T-helper 1 cell (primary cell): Measurements from ENCODE around the gene SEL1L2.
"Not testable (repeated sequence)": the region's sequence is repeated elsewhere in the genome, so short reads cannot be mapped to it uniquely, and the experiment has no call there.

Experiments used
- DNase-seq, 5 donors: peaks; one replicate each; pipeline ENCODE4 v3.0.0-alpha.2; 2012 to 2020
- total RNA-seq, 4 donors: gene quantifications; one replicate each; lab custom pipeline; 2026; lab: John Stamatoyannopoulos, UW

Gene SEL1L2, protein sequence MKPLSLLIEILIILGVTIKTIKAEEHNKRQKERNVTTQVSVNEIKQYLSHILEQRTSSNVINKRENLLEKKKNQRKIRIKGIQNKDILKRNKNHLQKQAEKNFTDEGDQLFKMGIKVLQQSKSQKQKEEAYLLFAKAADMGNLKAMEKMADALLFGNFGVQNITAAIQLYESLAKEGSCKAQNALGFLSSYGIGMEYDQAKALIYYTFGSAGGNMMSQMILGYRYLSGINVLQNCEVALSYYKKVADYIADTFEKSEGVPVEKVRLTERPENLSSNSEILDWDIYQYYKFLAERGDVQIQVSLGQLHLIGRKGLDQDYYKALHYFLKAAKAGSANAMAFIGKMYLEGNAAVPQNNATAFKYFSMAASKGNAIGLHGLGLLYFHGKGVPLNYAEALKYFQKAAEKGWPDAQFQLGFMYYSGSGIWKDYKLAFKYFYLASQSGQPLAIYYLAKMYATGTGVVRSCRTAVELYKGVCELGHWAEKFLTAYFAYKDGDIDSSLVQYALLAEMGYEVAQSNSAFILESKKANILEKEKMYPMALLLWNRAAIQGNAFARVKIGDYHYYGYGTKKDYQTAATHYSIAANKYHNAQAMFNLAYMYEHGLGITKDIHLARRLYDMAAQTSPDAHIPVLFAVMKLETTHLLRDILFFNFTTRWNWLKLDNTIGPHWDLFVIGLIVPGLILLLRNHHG
- 0 reads per million in 4 donors for total RNA-seq

DNA sequence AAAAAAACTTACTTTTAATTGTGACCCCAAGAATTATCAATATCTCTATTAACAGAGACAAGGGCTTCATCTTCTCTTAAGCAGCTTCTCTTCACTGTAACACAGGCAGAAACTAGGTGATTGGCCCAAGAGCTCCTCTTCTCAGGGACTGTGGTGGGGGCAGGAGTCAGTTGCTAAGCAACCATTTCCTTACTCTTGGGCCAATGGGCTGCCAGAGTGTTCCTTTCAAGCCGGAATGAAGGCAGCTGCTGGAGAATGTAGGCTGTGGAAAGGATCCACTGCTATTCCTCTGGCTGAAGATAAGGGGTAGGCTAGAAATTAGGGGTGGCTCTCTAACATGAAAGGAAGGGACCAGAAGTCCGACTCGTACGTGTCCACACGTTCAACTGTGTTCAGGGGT, at the start of gene SEL1L2:
Gene SEL1L2, minus strand, starts transcription at position 150 of the 400 bp plus-strand sequence. Its CDS starts 80 bp downstream, at position 70.
- DNase-seq, result no peak

DNA sequence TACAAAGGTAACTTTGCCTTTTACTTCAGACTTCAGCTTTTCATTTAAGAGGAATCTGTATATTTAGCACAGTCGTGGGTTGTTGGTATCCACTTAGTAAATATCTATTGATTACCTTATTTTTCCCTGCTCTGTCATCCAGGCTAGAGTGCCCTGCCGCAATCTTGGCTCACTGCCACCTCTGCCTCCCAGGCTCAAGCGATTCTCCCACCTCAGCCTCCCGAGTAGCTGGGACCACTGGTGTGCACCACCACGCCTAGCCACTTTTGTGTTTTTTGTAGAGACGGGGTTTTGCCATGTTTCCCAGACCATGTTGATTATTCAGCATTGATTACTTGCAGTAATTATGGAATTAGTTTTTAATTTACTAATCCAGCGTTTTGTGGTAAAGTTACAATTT, 46.2 kb upstream of the SEL1L2 start:
- DNase-seq, result no peak

DNA sequence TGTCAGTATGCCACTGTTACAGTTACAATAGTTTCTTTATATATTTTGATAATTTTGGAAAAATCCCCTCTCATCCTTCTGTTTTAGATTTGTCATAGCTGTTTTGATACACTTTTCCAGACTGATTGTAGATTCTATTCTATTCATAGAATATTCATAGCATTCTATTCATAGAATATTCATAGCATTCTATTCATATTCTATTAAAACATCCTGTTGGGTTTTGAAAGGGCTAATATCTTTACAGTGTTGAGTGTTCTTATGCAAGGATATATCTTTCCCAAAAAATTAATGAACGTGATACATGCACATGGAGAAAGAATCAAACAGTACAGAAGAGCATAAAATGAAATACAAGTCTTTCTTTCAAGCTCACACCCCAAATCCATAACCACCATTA, 42.9 kb upstream of the SEL1L2 start:
- no peak for DNase-seq

DNA sequence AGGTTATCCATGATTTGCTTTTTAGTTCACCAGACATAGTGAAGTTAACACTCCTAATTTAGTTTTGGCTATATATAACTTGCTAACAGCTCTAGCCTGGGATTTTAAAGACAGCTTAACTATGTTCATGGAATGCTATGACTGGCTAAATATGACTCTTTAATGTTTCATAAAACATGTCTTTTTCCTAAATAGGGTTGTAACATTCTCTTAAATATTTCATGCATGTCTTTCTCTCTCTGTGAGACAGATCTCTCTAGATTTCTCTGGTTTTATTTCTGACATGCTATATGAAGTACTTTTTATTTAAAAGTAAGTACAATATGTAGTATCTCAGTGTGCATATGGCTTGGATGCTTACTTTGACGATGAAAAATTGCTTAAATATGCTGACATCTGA, 40.6 kb upstream of the SEL1L2 start:
- DNase-seq, result no peak

DNA sequence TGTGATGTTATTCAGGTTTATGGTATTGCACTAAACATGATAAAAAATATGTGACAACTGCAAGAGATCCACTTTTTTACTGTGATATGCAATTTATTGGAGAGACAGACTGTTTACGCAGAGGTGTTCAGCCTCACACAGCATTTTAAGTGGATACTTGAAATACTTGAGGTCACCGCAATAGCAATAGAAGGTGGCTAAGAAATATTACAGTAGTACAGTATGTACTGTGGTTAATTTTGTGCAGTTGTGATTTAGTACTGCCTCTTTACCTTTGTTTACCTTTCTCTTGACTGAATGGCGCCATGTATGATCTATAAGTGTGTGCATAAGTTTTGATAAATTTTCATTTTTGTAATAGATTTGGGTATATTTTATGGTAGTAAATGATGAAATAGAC, 22.3 kb upstream of the SEL1L2 start:
- DNase-seq, result no peak

DNA sequence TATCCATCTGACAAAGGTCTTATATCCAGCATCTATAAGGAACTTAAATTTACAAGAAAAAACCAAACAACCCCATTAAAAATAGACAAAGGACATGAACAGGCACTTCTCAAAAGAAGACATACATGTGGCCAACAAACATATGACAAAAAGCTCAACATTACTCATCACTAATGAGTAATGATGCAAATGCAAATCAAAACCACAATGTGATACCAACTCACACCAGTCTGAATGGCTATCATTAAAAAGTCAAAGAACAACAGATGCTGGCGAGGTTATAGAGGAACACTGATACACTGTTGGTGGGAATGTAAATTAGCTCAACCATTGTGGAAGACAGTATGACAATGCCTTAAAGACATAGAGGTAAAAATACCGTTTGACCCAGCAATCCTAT, 18.8 kb upstream of the SEL1L2 start:
- DNase-seq, result no peak

DNA sequence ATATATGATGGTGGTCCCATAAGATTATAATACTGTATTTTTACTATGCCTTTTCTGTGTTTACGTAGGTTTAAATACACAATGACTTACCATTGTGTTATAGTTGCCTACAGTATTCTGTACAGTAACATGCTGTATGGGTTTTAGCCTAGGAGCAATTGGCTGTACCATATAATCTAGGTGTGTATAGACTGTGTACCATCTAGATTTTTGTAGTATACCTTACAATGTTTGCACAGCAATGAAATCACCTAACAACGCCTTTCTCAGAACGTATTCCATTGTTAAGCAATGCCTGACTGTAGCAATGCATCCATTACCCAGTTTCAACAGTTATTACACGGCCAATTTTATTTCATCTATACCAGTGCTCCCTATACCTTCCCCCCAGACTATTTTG, 15.6 kb upstream of the SEL1L2 start:
- DNase-seq, result no peak

DNA sequence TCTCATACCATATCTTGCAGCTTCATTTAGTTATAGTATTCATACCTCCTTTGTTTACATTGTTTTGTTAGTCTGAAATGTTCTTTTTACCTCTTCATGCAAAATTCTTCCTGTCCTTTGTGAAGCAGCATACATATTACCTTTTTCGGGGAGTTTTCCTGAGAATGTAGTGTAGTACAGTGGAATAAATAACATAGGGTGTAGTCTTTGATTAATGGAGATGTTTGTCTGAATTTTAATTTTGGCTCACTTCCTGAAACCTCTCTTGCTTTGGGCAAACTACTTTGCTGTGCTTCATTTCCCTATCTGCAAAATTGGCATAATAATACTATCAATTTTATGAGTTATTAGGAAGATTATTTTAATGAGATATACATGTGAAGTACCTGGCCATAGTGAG, 10.5 kb upstream of the SEL1L2 start:
- DNase-seq, result no peak

DNA sequence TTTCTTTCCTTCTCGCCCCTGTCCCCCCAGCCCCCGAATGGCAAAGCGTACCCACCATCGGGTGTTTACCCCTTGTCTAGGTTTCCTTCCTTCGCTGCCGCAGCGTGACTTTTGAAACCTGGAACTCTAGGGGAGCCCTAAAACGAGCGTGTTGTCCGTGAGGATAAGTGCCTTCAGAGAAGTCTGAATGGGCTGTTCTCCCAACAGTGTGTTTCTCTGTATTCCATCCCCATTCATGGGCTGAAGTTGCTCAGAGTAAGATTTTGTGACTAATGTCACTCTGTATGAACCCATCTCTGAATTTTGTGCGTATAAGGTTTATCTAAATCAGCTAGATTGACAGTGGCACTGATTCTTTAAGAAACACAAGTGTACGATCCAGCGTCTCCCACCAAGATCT, 5.9 kb upstream of the SEL1L2 start:
- DNase-seq, result no peak

DNA sequence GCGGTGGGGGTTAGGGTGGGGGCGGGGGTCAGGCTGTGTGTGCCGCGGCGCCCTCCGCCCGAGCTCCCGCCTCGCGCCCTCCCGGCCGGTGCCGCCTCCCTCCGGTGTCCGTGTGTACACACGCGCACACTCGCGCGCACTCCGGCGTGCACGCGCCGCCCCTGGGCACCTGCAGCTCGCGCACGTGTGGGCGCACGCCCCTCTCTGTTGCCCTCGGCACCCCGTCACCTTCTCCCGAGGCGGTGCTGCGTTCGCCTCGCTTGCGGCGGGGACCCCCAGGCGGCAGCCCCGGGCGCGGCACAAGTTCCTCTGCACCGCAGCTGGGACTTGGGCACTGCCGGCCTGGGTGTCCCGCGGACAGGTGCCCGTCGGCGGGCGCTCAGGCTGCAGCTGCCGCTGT, 5.4 kb upstream of the SEL1L2 start:
- no peak for DNase-seq

DNA sequence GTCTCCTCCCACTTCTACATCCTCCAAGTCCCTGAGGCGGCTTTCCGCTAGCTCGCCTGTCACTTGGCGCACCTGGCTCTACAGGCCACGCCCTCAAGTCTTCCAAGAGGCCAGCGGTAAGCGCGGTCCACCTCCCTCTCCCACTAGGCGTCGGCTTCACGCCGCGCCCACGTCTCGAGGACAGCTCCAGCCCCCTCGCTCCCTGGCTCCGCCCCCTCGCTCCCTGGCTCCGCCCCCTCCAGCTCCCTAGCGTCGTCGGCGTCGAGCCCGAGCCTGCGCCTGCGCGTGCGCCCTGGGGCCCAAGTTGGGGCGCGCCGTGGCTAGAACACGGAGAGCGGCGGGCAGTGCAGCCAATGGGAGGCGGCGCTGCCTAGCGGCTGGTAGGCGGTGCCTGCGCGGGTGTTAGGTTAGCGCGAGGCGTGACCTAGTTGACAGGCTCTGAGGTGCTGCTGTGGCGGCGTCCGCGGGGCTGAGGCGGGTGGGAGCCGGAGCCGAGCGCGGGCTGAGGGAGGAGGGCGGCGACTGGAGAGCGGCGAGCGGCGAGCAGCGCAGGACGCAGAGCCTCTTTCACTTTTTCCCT, 4.8 kb upstream of the SEL1L2 start, which contains the start of gene MACROD2:
Gene MACROD2, plus strand, starts transcription at position 431 of the 580 bp plus-strand sequence.
- DNase-seq, result peak in 1 of 5 donors; percentile 28

DNA sequence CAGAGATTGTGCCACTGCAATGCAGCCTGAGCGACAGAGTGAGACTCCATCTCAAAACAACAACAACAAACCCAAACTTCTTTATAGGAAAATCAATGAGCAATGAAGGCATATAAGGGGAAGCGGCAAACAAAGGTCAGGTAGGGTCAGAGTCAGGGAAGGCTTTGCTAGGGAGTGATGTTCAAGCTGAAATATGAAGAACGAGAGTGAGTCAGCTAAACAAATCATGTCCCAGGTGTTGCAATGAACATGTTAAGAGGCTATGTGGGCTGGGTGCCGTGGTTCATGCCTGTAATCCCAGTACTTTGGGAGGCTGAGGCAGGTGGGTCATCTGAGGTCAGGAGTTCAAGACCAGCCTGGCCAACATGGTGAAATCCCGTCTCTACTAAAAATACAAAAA, 1.5 kb upstream of the SEL1L2 start:
- DNase-seq, result not testable (repeated sequence)

DNA sequence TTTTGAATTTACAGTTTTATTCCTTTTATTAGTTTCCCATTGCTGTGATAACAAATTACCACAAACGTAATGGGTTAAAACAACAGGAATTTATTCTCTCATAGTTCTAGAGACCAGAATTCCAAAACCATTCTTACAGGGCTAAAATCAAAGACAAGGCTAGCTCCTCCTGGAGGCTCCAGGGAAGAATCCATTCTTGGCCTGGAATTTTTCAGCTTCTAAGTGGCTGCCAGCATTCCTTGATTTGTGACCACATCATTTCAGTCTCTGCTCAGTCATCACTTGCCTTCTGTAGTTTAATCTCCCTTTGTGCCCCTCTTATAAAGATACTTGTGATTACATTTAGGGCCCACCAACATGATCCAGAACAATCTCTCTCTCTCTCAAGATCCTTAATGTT, 897 bp upstream of the SEL1L2 start:
- DNase-seq, result no peak

DNA sequence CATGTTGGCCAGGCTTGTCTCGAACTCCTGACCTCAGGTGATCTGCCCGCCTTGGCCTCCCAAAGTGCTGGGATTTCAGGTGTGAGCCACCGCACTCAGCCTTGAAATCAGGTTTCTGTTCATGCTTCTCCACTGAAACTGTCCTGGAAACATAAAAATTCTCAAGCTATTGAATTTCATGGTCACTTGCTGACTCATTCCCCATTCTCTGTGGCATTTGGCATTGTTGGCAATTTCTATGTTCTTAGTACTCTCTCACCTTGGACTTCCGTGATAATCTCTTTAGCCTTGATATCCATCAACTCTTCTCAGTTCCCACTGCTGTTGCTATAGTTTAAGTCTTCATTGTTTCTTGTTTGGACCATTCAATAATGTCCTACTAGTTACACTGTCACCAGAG, 6.2 kb downstream of the SEL1L2 start:
- no peak for DNase-seq

DNA sequence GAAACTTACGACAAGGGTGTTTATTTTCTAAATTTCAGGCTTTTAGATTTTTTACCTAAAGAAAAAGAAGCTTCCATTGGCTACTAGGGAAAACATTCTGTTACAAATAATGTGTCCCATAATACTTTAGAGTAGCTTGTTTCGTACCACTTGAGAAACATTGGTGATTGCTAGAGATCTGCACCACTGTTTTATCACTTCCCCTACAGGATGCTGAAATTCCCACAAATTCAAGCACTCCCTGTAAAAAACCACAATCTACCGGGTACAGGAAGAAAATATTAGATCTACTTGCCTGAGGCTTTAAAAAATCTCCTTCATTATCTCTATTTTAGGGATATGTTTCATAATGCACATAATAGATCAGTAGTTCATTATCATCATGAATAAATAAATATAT, 29.9 kb downstream of the SEL1L2 start:
- DNase-seq, result no peak

DNA sequence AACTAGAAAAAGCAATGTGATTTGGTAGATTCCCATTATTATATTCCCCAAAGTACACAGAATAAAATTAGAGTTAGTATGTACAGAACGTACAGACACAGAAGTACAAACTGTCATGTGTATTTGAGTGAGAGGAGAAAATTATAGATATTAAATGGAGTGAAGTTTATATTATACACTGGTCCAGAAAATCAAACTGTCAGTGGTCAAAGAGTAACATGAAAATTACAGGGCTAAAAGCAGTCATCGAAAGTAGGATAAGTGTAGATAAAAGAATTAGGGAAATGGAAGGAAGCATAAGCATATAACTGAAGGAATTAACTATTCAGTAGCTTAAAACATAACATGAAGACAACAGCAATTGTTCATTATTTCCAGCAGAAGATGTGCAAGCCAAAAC, 30.3 kb downstream of the SEL1L2 start:
- no peak for DNase-seq

DNA sequence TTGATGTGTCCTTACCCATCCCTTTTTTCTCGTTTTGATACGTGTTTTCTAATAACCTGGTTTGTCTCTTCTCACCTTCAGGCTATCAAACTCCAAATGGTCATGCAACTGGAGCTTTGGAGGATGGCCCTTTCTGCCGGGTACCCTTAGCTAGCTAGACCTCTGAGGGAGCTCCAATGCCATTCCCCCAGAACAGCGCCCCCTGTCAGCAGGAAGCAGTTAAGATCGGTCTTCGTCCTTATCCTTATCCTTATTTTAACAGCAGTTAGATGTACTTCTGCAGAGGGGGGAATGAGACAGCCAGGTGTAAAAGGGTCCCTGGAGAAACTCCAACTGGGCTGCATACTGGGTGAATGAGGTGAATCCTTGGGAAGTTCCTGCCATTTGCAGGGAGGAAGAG, 37.2 kb downstream of the SEL1L2 start:
- DNase-seq, result no peak

DNA sequence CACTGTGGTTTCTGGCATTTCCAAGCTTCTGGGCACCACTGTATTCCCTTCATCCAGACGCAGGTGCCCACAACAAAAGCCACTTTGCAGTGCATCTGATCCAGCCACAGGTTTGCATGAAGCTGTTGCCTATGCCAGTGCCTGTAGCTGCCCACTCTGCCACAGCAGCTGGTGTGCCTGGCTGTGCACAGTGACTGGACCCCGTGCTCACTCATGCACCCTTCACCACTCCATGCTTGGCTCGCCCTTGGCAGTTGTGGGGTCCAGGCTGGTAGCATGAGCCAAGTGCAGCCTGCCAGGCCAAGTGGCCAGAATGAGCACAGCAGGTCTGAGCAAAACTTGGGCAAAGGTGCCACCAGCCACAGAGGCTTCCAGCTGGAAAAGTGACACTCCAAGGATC, 42.7 kb downstream of the SEL1L2 start:
- DNase-seq, result no peak

DNA sequence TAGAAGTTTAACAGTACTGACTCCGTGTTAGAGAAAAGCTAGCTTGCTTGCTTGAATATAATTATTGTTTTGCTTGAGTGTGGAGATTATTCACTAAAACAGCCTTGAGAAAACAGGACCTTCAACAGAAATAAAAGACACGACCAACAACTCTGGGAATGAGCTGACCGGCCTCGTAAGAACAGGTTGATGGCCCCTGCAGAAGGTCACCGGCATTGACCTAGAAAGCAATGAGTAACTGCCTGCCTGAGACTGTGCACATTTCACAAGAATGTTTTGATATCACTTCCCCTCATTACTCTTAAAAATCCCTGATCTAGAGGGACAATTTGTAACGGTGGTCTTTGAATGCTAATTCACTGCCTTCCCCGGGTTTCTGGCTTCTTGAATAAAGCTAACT, 49.4 kb downstream of the SEL1L2 start:
- no peak for DNase-seq

DNA sequence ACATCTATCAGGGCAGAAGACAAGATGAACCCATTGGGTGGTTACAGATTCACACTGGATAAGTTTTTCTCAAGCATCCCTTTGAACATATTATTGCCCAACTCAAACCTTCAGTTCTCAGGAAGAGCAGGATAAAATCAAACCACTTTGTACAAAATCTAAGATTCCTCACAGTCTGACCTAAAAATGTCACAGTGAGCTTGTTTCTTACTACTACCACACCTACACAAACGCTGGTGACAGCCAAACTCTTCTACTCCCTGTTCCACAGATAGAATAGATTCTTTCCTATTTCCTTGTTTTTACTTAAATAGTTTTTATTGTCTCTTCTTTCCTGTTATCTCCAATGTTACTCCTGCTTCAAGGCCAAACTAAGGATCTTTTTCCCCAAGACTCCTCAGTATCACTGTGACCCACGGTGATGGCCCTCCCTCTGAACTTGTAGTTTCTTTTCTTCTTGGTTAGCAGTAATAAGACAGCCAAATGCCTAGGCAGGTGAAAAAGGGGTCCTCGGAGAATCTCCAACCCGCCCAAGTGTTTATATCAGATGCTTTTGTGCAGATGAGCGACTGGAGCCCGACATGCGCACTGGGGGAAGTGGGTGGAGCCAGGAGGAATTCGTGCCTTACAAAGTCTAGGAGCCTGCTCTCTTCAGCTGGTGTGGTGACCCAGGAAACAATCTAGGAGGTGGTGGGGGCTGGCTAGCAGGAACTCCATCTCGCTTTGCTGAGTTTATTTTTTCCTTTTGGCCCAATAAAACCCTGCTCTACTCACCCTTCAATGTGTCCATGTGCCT, 53.4 kb downstream of the SEL1L2 start:
- DNase-seq, result no peak

DNA sequence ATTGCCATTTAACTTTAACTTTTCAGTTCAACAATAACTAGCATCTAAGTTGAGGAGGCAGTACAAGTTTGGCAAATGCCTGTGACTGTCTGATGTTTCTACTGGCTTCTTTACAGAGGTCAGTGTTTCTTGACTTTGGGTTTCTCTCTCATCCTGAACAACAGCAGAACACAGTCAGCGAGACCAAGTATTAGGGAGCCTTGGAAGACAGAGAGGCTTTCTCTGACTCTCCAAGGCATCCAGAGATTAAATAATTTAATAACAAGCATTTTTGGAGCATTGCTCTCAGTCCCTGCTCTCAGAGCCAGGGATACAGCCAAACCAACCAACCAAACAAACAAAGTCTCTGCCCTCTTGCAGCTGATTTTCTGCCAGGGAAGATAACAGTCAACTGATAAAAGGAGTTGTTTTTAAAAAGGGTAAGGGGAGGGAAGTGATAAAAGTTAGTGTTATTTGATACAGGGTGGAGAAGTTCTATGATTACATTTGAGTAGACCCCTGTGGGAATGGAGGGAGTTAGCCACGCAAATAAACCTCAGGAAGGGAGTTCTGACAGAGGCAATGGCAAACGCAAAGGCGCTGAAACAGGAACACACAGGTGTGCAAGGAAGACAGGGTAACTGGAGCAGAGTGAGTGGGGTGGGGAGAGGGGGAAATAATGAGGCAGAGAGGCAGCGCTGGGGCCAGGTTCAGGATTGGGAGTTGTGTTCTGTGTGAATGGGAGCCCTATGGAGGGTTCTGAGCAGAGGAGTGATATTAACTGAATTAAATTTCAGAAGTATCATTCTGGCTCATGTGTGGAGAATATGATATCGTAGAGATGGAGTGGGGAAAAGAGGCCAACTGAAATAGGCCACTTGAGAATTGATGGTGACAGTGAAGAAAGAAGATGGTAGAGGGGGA, 55.2 kb downstream of the SEL1L2 start:
- no peak for DNase-seq

DNA sequence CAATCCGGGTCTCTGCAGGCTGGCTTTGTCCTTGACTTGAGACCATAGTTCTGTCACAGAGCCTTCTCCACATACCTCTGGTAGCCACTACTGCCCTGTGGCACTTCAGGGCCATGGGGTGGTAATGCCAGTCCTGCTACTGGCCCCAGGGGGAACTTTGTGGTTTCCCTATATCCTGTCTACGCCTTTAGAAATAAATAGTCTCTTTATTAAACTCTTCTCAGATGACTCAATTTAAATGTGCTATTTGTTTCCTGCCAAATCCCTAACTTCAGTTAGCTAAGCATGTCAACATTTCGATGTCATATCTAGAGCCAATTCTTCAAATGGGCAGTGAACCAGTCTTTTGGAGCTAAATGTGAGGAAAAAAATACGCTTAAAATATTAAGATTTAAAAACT, 60.1 kb downstream of the SEL1L2 start:
- no peak for DNase-seq
